Measurements from ENCODE around the gene SH2D2A. TPM values are rescaled to one million over a fixed set of nuclear protein-coding genes. Genes with fewer than 3 reads are reported as not detected.

SH2D2A gene
- total RNA-seq, 2 experiments from 2014 or later = 51.6 to 51.8 TPM

DNA sequence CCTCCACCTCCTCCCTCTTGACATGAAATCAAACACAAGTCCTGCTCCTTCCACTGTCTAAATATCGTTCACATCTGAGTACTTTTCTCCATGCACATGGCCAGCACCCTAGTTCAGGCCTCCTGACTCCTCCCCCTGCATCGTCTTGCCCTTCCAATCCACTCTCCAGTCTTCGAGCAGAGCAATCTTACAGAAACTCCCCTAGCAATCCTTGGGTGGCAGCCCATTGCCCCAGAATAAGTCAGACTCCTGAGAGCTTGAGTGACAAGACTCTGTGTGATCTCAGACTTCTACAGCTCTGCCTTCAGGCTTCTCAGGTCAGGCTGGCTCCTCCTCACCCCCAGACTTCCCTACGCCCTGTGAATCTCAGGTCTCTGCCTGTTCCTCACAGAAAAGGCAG is 5.5 kb downstream of the SH2D2A start:
- Histone ChIP-seq H3K27ac (ENCODE audit: low read depth in 1 of 2, low read length in 2 of 2) (no peak overlapping the region), H3K27me3 (ENCODE audit: control insufficient read depth in 1 of 2, insufficient read depth in 2 of 2, low read length in 2 of 2) (no peaks in the 10 kb centered on the region), H3K9me3 (ENCODE audit: control insufficient read depth in 1 of 2, insufficient read depth in 1 of 2, low read length in 2 of 2) (no peaks in the 10 kb centered on the region), H3K4me3 (ENCODE audit: low read length) (no peak overlapping the region), H3K4me1 (ENCODE audit: insufficient read depth, low read length) (peaks cover 81% of the 10 kb centered on the region), H3K36me3 (ENCODE audit: insufficient read depth, low read length) (peaks cover 72% of the 10 kb centered on the region)
- ATAC-seq (ENCODE audit: poor library complexity) (no peak), DNase-seq (no peak)
- intact Hi-C loops (cut with DNase I, micrococcal nuclease) = loop anchor here (5.0 to 10.0 kb wide), 3 partner anchors 36 to 324 kb away; partner anchors contain the start of gene ETV3 (in 1 of the 2)
- Mint-ChIP-seq H3K36me3 (ENCODE audit: low read depth) (peaks cover 57% of the 10 kb centered on the region), H3K27me3 (no peaks in the 10 kb centered on the region), H3K27ac (peak overlapping the region; percentile 98), H3K9me3 (no peaks in the 10 kb centered on the region), H3K4me3 (peak overlapping the region; percentile 63), H3K4me1 (ENCODE audit: low read depth) (peaks cover 64% of the 10 kb centered on the region)
- TF ChIP-seq, protein P1, sequence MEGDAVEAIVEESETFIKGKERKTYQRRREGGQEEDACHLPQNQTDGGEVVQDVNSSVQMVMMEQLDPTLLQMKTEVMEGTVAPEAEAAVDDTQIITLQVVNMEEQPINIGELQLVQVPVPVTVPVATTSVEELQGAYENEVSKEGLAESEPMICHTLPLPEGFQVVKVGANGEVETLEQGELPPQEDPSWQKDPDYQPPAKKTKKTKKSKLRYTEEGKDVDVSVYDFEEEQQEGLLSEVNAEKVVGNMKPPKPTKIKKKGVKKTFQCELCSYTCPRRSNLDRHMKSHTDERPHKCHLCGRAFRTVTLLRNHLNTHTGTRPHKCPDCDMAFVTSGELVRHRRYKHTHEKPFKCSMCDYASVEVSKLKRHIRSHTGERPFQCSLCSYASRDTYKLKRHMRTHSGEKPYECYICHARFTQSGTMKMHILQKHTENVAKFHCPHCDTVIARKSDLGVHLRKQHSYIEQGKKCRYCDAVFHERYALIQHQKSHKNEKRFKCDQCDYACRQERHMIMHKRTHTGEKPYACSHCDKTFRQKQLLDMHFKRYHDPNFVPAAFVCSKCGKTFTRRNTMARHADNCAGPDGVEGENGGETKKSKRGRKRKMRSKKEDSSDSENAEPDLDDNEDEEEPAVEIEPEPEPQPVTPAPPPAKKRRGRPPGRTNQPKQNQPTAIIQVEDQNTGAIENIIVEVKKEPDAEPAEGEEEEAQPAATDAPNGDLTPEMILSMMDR (IDR thresholded peaks at IDR 0.05) = no peak
- POLR2A ChIA-PET = no interaction called here
- CTCF ChIA-PET = no interaction called here

- Mint-ChIP-seq H3K4me1 (ENCODE audit: low read depth) (peaks cover 51% of the 10 kb centered on the region), H3K9me3 (no peaks in the 10 kb centered on the region), H3K4me3 (peak overlapping the region; percentile 7), H3K27ac (peak overlapping the region; percentile 56), H3K36me3 (ENCODE audit: low read depth) (peaks cover 64% of the 10 kb centered on the region), H3K27me3 (no peaks in the 10 kb centered on the region)
- TF ChIP-seq, protein P1 (IDR thresholded peaks at IDR 0.05) = no peak
- H3K4me3 ChIP-seq (ENCODE audit: low read length) = no peak overlapping the region
- ATAC-seq (ENCODE audit: poor library complexity) (no peak), DNase-seq (peak in 1 of 14 experiments; percentile 16)
- H3K27ac ChIP-seq (ENCODE audit: low read depth in 1 of 2, low read length in 2 of 2) = no peak overlapping the region
- H3K9me3 ChIP-seq (ENCODE audit: control insufficient read depth in 1 of 2, insufficient read depth in 1 of 2, low read length in 2 of 2) = no peaks in the 10 kb centered on the region
- peaks cover 68% of the 10 kb centered on the region for H3K4me1 ChIP-seq (ENCODE audit: insufficient read depth, low read length)
- POLR2A ChIA-PET = no interaction called here
- CTCF ChIA-PET = interaction anchor here (2.9 kb wide), 1 partner anchor 50 kb away, joined by 13 read pairs; the partner anchor contains the start of gene INSRR
- intact Hi-C loops (cut with DNase I, micrococcal nuclease) = loop anchor here (5.0 to 10.0 kb wide), 3 partner anchors 37 to 325 kb away; partner anchors contain the start of gene ETV3 (in 1 of the 2)
- H3K36me3 ChIP-seq (ENCODE audit: insufficient read depth, low read length) = peaks cover 75% of the 10 kb centered on the region
- H3K27me3 ChIP-seq (ENCODE audit: control insufficient read depth in 1 of 2, insufficient read depth in 2 of 2, low read length in 2 of 2) = no peaks in the 10 kb centered on the region
These were observed 6.8 kb downstream of the SH2D2A start for GRCh38 chr1:156809711-156810366.

DNA sequence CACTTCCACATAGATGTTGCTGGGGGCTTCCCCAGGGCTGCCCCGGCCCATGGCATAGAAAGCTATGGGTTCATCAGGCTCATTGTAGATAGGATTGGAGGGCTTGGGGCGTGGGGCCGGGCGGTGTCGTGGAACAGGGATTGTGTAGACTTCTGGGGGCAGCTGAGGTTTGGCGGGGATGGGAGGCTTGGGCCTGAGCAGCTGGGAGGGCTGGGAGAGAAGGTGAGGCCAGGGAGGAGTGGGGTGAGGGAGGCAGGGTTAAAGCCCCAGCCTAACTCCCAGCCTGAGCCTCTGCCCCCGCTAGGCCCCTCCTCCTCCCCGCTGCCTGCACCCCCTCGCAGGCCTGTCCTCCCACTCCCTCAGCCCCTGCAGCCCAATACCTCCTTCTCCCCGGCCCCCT is 7.4 kb downstream of the SH2D2A start:
- POLR2A ChIA-PET = no interaction called here
- CTCF ChIA-PET = interaction anchor here (2.9 kb wide), 1 partner anchor 50 kb away, joined by 13 read pairs; the partner anchor contains the start of gene INSRR
- H3K27me3 Mint-ChIP-seq = no peaks in the 10 kb centered on the region
- ATAC-seq (ENCODE audit: poor library complexity) (no peak), DNase-seq (no peak)
- Histone ChIP-seq H3K4me3 (ENCODE audit: low read length) (no peak overlapping the region), H3K27me3 (ENCODE audit: control insufficient read depth in 1 of 2, insufficient read depth in 2 of 2, low read length in 2 of 2) (no peaks in the 10 kb centered on the region), H3K27ac (ENCODE audit: low read depth in 1 of 2, low read length in 2 of 2) (peak overlapping the region in 1 of 2 donors; percentile 48), H3K4me1 (ENCODE audit: insufficient read depth, low read length) (peaks cover 67% of the 10 kb centered on the region), H3K36me3 (ENCODE audit: insufficient read depth, low read length) (peaks cover 71% of the 10 kb centered on the region), H3K9me3 (ENCODE audit: control insufficient read depth in 1 of 2, insufficient read depth in 1 of 2, low read length in 2 of 2) (no peaks in the 10 kb centered on the region)
- H3K36me3 Mint-ChIP-seq (ENCODE audit: low read depth) = peaks cover 64% of the 10 kb centered on the region
- intact Hi-C loops (cut with DNase I, micrococcal nuclease) = no loop called here
- H3K27ac Mint-ChIP-seq = peak overlapping the region; percentile 56
- TF ChIP-seq, protein P1 (IDR thresholded peaks at IDR 0.05) = no peak
- peak overlapping the region; percentile 48 for H3K4me3 Mint-ChIP-seq
- no peaks in the 10 kb centered on the region for H3K9me3 Mint-ChIP-seq
- peaks cover 45% of the 10 kb centered on the region for H3K4me1 Mint-ChIP-seq (ENCODE audit: low read depth)

All from CD4-positive, alpha-beta T cell (primary cell).